SH-SY5Y (cell line): ENCODE measurements around the gene AMH.

Source experiments
- GATA2 ChIP-seq: IDR thresholded peaks from 2 replicates; pipeline ENCODE4 v1.6.1; 2011; ENCODE audit warnings: mild to moderate bottlenecking, low read depth, low read length
- GATA3 ChIP-seq: IDR thresholded peaks from 2 replicates; pipeline ENCODE4 v1.6.1; 2011; ENCODE audit warnings: low read depth, mild to moderate bottlenecking, low read length, moderate library complexity

GRCh38 chr19:2242092-2242537 is 7.0 kb upstream of the AMH start:
- no peak for TF ChIP-seq GATA2
- TF ChIP-seq GATA3: no peak
